IPS DF 19.7 (cell line): ENCODE results near the gene BRI3.

Experiments
- DNase-seq: peaks from one replicate; pipeline ENCODE4 v3.0.0-alpha.2; 2013; ENCODE audit warnings: low read depth, low spot score

BRI3 gene

DNA sequence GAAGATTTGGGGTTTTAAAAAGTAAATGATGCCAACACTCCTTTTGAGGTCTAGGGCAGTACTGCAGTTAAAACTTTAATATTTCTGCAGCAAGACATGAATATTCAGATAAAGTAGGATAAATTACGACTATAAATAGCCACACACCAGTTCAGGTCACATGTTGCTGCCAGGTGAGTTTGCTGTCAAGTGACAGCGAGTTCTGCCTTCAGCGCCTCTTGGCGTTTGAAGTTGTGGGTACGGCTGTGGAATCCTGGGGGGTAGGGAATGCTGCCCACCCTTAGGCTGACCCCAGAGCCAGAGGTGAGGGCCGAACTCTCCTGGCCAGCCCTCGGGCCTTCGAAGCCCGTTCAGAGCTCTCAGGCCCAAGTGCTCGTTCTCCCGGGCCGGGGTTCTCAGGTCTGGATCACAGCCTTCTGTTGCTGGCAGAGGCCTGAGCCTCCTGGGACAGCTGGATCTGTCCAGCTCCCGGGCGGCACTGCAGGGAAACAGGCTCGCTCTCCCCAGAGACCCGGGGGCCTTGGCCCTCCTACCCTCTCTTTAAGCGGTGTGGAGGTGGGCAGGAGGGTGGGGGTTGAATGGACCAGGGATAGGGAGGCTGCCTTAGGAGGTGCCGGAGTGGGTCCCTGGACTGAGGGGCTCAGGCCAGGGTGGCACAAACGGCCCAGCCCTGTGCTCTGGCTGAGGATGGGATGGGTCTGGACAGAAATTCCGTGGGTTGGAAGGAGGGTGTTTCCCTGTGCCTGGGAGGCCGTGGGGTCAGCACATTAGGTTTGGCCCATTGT lies 5.4 kb downstream of the BRI3 start:
- no peak for DNase-seq

DNA sequence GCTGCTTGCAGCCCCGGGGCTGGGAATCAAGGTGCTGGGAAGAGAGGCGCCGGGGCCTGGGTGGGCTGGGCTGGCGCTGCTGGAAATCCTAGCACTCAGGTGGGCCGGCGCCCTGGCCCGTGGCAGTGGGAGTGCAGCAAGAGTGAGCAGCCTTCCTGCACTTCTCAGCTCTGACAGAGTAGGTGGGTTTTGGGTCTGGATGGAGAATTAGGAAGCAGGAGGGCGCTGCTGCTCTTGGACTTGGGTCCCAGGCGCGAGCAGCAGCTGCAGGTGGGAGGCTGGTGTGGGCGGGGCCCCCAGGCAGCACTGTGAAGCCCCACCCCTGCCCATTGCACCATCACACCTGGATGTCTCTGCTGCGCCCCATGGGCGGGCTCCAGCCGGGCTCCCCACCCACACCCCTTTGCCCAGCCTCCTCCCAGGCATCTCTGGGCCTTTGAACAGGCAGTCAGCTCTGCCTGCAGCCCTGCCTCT lies 6.0 kb downstream of the BRI3 start:
- DNase-seq, result peak; percentile 38

DNA sequence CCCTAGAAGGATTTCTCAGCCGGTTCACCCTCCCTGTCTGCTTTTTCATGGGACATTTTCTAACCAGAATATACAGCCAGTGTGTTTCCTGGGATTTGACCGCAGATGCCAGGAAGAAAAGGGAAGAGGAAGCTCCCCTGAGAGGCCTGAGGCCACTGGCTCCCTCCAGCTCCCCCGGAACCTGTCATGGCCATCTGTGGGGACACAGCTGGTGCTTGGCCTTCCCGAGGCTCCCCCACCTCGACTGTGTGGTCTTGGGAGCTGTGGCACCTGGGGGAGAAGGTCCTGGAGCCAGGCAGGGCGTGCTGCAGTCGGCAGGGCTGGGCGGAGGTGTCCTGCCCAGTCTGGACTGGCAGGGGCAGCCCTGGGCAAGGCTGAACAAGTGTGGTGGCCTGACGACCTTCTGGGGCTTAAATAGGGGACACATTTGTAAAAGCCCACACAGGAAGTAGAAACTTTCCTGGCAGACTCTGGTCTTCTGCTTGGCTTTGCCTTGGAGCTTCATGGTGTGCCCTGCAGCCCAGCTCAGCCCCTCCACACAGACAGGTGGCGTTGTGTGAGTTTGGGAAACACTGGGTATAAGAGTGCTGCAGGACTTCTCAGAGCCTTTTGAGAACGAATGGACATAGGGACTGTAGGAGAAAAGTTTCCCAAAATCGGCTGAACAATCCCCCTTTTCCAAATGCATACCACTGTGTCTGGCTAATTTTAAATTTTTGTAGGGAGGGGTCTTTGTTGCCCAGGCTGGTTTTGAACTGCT lies 6.8 kb downstream of the BRI3 start:
- DNase-seq, result no peak

DNA sequence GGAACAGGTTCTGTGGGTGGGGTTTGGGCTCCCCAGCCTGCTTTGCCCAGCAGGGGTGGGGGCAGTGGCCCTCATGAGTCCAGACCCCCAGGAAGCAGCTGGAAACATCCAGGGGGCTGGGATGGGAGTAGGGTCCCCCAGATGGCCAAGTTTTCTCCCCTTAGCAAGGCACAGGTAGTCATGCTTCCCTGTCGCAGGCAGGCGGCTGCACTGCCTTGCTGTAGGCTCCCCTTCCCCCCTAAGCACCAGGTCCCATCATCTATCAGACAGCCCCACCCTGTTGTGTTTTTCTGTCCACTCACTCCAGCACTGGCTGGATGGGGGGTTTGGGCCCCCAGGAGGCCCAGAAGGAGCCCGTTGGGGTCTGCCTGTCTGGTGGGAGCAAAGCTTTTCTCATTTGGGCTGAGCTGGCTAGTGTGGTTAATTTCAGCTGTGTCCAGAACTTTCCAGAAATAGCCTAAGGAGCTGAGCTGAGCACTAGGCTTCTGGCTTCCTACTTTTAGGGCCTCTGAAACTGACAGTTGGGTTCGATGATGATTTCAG lies 7.9 kb downstream of the BRI3 start:
- DNase-seq, result no peak

DNA sequence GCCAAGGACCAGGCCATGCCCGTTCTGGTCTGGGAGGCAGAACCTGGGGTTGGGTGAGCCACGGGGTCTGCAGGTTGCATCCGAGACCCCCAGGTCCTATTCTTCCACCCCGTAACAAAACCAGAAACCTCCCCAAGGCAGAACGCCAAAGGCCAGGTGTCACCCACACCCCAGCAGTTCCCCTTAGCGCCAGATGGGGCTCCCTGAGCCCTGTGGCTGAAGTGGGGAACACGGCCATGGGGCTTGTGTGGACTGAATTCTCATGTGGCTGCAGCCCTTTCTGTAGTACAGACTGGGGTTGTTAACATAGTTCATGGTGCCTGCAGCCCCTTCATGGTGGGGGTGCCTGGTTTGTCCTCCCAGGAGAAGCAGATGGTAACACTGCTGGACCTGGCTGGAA lies 10.2 kb downstream of the BRI3 start:
- no peak for DNase-seq

DNA sequence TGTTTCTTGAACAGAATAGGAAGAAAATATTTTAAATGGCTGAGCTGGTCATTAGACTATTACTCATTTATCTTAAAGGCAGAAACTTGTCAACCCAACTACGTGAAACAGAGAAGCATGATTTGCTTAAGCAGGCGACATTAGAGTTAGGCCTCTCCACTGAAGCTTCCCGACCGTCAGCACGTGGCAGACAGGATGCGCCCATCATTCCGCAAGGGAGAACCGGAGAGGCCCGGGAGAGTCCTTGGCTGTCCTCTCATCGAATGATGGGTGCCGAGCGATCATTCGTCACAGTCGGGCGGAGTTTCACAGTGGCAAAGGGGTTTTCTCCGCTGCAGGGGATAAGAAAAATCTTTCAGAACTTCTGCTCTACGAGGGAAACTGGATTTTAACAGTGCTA lies 11.8 kb downstream of the BRI3 start:
- DNase-seq, result no peak

GRCh38 chr7:98293746-98294145 lies 12.3 kb downstream of the BRI3 start:
- no peak for DNase-seq

DNA sequence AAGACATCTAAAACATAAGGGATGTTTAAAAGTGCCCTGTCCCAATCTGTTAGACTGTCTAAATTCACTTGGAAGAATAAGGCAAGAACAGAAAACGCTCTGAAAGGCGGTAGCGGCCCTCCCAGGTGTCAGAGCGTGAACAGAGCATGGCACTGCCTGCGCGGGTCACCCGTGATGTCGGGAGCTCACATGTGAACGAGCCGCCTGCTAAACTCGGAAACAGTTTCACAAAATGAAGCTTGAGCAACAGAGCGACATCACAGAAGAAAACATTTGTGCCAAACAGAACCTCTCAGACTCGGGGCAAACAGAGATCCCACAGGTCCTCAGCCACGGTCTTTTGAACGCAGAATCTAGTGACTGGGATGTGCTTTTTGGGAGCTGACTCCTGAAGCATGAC lies 12.8 kb downstream of the BRI3 start:
- DNase-seq, result no peak

DNA sequence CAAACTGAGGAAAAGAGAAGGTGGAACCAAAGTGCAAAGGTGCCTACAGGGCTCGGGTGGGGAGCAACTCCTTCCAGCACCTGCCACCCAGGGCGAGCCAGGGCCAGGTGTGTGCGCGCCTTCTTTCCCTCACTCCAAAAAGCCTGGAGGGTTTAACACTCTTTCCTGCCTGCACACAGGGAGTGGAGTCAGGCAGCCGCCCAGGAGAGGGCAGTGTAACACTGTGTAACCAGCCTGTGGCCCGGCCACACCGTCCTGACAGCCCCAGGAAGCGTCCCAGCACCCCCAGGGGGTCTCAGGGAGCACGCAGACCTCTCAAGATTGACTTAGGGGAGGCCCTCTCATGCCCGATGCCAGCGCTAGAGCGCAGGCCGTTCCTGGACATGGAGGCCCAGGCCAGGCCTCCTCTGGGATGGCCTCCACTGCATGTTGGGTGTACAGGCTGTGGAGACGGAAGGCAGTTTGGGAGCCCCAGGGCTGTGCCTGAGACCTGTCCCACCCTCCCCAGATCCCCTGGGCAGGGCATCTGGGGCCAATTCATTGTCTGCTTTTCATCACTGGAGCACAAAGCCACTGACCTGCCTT lies 13.4 kb downstream of the BRI3 start:
- DNase-seq, result peak; percentile 54

- no peak for DNase-seq
Observed at GRCh38 chr7:98295467-98296192, 14.1 kb downstream of the BRI3 start.

DNA sequence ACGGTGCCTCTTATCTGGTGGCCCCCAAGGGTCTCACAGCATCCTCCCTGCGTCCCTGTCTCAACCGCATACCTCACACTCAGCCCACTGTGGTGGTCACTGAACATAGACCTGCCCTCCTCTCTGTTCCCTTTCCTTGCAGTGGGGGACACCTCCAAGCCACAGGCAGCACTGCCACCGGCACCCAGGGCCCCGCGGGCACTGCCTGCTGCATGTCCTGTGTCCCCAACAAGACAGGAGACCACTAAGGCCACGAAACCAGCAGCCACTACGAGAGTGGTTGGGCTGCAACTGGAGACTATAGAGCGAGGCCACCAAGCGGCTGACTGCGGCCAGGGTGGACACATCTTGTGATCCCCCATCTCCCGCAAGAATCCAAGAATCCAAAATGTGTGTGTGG lies 15.3 kb downstream of the BRI3 start:
- DNase-seq, result no peak

GRCh38 chr7:98297626-98298286 lies 16.3 kb downstream of the BRI3 start:
- DNase-seq, result no peak

GRCh38 chr7:98300595-98301372 lies 19.3 kb downstream of the BRI3 start:
- no peak for DNase-seq

GRCh38 chr7:98301693-98302470 lies 20.4 kb downstream of the BRI3 start:
- DNase-seq, result no peak

GRCh38 chr7:98303176-98303865 lies 21.8 kb downstream of the BRI3 start:
- no peak for DNase-seq

GRCh38 chr7:98303906-98304305 lies 22.4 kb downstream of the BRI3 start:
- no peak for DNase-seq

GRCh38 chr7:98305951-98306535 lies 24.6 kb downstream of the BRI3 start:
- DNase-seq, result no peak

DNA sequence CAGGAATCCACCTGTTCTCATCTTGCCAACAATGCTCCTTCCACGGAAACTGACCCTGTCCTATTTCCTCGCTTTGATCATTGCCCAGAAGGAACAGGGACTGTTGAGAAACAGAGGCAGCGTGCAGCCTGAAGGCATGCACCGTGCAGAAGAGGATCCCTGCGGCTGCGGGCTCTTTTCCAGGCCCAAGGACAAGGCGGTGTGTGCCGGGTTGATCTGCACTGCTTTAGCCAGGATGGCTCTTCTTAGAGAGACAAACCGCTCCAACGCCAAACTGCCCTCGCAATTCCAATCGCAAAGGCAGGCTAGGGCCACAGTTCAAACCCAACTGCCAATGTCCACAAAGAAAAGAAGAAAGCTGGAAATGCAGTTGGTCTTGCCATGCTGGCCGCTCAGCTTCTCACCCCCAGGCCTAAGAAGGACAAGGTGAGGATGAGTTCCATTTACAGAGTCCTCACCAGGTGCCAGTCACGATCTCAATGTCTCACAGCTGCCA lies 26.5 kb downstream of the BRI3 start:
- no peak for DNase-seq
